ENCODE data around the gene SPN. TPM values are rescaled to one million over a fixed set of nuclear protein-coding genes. Genes with fewer than 3 reads are reported as not detected.

SPN gene
- total RNA-seq, 2 donors from 2014 or later, result 1.6 to 2.0 TPM

GRCh38 chr16:29714972-29715371 is 51.9 kb downstream of the SPN start:
- no peak for DNase-seq (ENCODE audit: low spot score)
- Histone ChIP-seq H3K27ac (no peak overlapping the region), H3K36me3 (no peaks in the 10 kb centered on the region), H3K4me1 (replicated peaks) (no peaks in the 10 kb centered on the region), H3K9me3 (no peaks in the 10 kb centered on the region), H3K4me3 (no peak overlapping the region), H3K27me3 (replicated peaks; ENCODE audit: insufficient read depth) (no peaks in the 10 kb centered on the region)
- intact Hi-C loops (cut with DNase I), result no loop called here
- TF ChIP-seq POLR2A (IDR thresholded peaks at IDR 0.05) (no peak), CTCF (IDR thresholded peaks at IDR 0.05) (no peak), POLR2AphosphoS5 (IDR thresholded peaks at IDR 0.05) (no peak)
- WGBS, result 12% methylated on average over 1 of the region's 1 CpG

- no peaks in the 10 kb centered on the region for H3K4me1 ChIP-seq (replicated peaks)
- H3K27ac ChIP-seq, result no peak overlapping the region
- no peaks in the 10 kb centered on the region for H3K36me3 ChIP-seq
- no peak overlapping the region for H3K4me3 ChIP-seq
- no peaks in the 10 kb centered on the region for H3K9me3 ChIP-seq
- 81% methylated on average over 7 of the region's 7 CpGs for WGBS
- DNase-seq (ENCODE audit: low spot score), result no peak
- intact Hi-C loops (cut with DNase I), result no loop called here
- H3K27me3 ChIP-seq (replicated peaks; ENCODE audit: insufficient read depth), result no peaks in the 10 kb centered on the region
- TF ChIP-seq POLR2A (IDR thresholded peaks at IDR 0.05) (no peak), CTCF (IDR thresholded peaks at IDR 0.05) (no peak), POLR2AphosphoS5 (IDR thresholded peaks at IDR 0.05) (no peak)
These were observed 54.1 kb downstream of the SPN start for GRCh38 chr16:29717113-29717512.

GRCh38 chr16:29719063-29719462 is 56.0 kb downstream of the SPN start:
- Histone ChIP-seq H3K27me3 (replicated peaks; ENCODE audit: insufficient read depth) (no peaks in the 10 kb centered on the region), H3K36me3 (no peaks in the 10 kb centered on the region), H3K9me3 (no peaks in the 10 kb centered on the region), H3K27ac (no peak overlapping the region), H3K4me3 (no peak overlapping the region), H3K4me1 (replicated peaks) (no peaks in the 10 kb centered on the region)
- no peak for TF ChIP-seq POLR2A (IDR thresholded peaks at IDR 0.05)
- no peak for TF ChIP-seq POLR2AphosphoS5 (IDR thresholded peaks at IDR 0.05)
- no peak for TF ChIP-seq CTCF (IDR thresholded peaks at IDR 0.05)
- intact Hi-C loops (cut with DNase I), result no loop called here
- DNase-seq (ENCODE audit: low spot score), result no peak
- 16% methylated on average over 4 of the region's 4 CpGs for WGBS

Other genes with a start within 250 kb of the SPN start
- 1 to 10 TPM; 8.5 to 8.6 TPM for gene BOLA2, start 208.9 kb upstream of the SPN start, total RNA-seq
- 10 to 100 TPM; 13.5 to 25.1 TPM for gene SLX1B, start 208.7 kb upstream of the SPN start, total RNA-seq
- 1 to 10 TPM; 2.5 to 7.5 TPM for gene SULT1A4, start 203.3 kb upstream of the SPN start, total RNA-seq
- gene NPIPB12, start 156.8 kb upstream of the SPN start, total RNA-seq, result 10 to 100 TPM; 45.7 to 87.3 TPM
- 10 to 100 TPM in 1 of 2 donors, 1 to 10 TPM in 1; 8.3 to 11.1 TPM for gene QPRT, start 15.9 kb downstream of the SPN start, total RNA-seq
- 1 to 10 TPM; 1.1 to 1.2 TPM for gene C16orf54, start 82.7 kb downstream of the SPN start, total RNA-seq
- gene ZG16, start 115.0 kb downstream of the SPN start, total RNA-seq, result not detected
- gene KIF22, start 127.5 kb downstream of the SPN start, total RNA-seq, result 10 to 100 TPM; 58.5 to 89.6 TPM
- 100 to 1,000 TPM; 180 to 188 TPM for gene MAZ, start 143.3 kb downstream of the SPN start, total RNA-seq
- gene PRRT2, start 148.9 kb downstream of the SPN start, total RNA-seq, result 10 to 100 TPM in 1 of 2 donors, 1 to 10 TPM in 1; 6.6 to 19.2 TPM
- gene PAGR1, start 152.9 kb downstream of the SPN start, total RNA-seq, result 10 to 100 TPM; 64.3 to 64.4 TPM
- gene MVP, start 157.2 kb downstream of the SPN start, total RNA-seq, result 100 to 1,000 TPM in 1 of 2 donors, 10 to 100 TPM in 1; 59.3 to 247 TPM
- gene CDIPT, start 200.0 kb downstream of the SPN start, total RNA-seq, result 100 to 1,000 TPM; 121 to 132 TPM
- 10 to 100 TPM; 60.7 to 62.9 TPM for gene SEZ6L2, start 236.3 kb downstream of the SPN start, total RNA-seq
- gene ASPHD1, start 237.2 kb downstream of the SPN start, total RNA-seq, result 1 to 10 TPM; 1.2 to 5.1 TPM